AG09309 (cell line): ENCODE results near the gene CDHR2.

Source experiments
- DNase-seq: peaks from one replicate; pipeline ENCODE4 v3.0.0-alpha.2; 2010; ENCODE audit warnings: low read depth
- H3K4me3 ChIP-seq: 2 replicates; pipeline ENCODE4 v1.5.1; 2011; ENCODE audit warnings: mild to moderate bottlenecking, low read depth, low read length, moderate library complexity; ENCODE audit not compliant: control insufficient read depth
- TF ChIP-seq, protein P1 (sequence below): IDR thresholded peaks from 2 replicates; pipeline ENCODE4 v1.5.1; 2011; ENCODE audit warnings: mild to moderate bottlenecking, low read depth, low read length, inconsistent platforms; ENCODE audit not compliant: insufficient read depth, control insufficient read depth; ENCODE audit errors: missing control alignments

Gene CDHR2

DNA sequence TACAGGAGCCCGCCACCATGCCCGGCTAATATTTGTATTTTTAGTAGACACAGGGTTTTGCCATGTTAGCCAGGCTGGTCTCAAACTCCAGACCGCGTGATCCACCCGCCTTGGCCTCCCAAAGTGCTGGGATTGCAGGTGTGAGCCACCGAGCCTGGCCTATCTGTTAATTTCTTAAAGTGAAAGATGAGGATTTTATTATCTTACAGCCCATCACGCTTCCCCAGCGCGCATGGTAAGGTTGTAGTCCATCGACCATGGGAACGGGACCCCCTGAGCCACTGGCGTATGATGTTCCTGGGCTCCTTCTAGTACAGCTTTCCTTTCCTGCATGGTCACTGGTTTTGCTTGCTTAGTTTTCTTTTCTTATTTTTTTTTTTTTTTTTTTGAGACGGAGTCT lies 8.7 kb downstream of the CDHR2 start:
- no peak for DNase-seq
- H3K4me3 ChIP-seq: no peak overlapping the region
- TF ChIP-seq, protein P1, sequence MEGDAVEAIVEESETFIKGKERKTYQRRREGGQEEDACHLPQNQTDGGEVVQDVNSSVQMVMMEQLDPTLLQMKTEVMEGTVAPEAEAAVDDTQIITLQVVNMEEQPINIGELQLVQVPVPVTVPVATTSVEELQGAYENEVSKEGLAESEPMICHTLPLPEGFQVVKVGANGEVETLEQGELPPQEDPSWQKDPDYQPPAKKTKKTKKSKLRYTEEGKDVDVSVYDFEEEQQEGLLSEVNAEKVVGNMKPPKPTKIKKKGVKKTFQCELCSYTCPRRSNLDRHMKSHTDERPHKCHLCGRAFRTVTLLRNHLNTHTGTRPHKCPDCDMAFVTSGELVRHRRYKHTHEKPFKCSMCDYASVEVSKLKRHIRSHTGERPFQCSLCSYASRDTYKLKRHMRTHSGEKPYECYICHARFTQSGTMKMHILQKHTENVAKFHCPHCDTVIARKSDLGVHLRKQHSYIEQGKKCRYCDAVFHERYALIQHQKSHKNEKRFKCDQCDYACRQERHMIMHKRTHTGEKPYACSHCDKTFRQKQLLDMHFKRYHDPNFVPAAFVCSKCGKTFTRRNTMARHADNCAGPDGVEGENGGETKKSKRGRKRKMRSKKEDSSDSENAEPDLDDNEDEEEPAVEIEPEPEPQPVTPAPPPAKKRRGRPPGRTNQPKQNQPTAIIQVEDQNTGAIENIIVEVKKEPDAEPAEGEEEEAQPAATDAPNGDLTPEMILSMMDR: no peak

DNA sequence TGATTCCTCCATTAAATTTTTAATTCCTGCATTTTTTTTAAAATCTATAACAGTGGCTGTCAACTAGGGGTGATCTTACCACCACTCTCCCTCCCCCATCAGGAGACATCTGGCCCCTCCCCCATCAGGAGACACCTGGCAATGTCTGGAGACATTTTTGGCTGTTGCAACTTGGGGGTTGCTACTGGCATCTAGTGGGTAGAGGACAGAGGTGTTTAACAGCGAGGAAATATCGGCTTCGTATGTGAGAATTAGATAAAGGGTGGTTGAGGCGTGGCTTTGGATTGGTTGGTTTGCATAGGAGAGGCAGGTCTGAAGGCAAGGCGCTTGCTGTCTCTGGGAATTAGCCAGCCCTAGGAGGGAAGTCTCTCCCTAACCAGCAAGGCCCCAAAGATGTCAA lies 10.5 kb downstream of the CDHR2 start:
- no peak for DNase-seq
- H3K4me3 ChIP-seq: no peak overlapping the region
- TF ChIP-seq, protein P1: no peak

DNA sequence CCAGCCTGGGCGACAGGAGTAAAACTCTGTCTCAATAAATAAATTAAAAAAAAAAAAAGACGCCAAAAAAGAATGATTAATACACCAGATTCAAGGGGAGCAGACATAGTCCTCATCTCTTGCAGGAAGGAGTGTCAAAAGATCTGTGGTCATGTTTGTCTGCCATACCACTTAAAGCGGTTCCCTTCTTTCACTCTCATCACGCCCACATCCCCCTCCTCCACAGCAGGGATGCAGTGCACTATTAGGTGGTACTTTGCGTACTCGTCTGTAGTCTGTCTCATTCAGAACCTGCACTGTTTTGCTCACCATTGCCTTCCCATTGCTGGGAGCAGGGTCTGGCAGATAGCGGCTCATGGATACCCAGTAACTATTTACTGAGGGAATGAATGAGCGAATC lies 11.2 kb downstream of the CDHR2 start:
- no peak for DNase-seq
- TF ChIP-seq, protein P1: no peak
- H3K4me3 ChIP-seq: no peak overlapping the region

DNA sequence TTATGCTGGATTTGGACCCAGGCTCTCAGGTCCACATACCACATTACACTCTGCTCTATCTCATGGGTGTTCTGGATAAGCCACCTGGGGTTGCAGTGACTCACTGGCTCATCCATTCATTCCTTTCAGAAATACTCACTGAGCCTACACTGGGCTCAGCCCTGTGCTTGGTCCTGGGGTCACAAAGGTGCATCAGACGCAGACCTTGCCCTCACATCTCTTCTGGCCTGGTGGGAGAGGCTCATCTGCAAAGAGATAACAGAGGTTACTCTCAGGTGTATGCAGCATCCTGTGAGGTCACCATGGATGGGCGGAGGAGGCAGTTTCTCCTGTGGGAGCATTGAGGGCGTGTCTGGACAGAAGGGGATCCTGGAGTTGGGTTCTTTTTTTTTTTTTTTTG lies 12.1 kb downstream of the CDHR2 start:
- TF ChIP-seq, protein P1: no peak
- H3K4me3 ChIP-seq: no peak overlapping the region
- DNase-seq: no peak

DNA sequence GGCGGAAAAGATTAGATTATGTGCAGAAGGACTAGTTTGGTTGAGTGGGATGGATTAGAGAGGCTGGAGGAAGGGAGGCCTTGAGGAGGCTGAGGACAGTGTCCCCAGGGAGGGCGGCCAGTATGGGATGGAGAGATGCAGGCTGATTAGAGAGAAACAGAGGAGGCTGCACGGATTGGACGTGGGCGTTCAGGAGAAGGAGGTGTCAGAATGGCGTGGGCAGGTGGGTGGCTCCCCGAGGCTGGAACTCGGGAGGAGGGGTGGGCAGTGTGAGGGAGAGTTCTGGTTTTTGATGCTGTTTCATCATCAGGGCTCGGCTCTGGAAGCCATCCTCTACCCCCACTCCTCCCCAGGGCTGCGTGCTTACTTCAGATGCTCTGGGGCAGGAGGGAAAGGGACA lies 13.0 kb downstream of the CDHR2 start:
- no peak for DNase-seq
- no peak overlapping the region for H3K4me3 ChIP-seq
- TF ChIP-seq, protein P1: no peak

DNA sequence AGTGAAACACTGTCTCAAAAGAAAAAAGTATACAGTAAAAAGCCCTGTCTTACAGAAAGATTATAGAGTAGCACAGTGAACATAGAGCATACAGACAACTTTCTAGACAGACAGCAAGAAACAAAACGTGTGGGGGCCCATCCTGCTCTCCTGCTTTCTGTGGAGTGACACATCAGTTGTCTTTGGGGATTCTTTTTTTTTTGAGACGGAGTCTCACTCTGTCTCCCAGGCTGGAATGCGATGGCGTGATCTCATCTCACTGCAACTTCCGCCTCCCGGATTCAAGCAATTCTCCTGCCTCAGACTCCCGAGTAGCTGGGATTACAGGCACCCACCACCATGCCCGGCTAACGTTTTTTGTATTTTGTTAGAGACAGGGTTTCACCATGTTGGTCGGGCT lies 14.9 kb downstream of the CDHR2 start:
- TF ChIP-seq, protein P1: no peak
- no peak for DNase-seq
- no peak overlapping the region for H3K4me3 ChIP-seq

DNA sequence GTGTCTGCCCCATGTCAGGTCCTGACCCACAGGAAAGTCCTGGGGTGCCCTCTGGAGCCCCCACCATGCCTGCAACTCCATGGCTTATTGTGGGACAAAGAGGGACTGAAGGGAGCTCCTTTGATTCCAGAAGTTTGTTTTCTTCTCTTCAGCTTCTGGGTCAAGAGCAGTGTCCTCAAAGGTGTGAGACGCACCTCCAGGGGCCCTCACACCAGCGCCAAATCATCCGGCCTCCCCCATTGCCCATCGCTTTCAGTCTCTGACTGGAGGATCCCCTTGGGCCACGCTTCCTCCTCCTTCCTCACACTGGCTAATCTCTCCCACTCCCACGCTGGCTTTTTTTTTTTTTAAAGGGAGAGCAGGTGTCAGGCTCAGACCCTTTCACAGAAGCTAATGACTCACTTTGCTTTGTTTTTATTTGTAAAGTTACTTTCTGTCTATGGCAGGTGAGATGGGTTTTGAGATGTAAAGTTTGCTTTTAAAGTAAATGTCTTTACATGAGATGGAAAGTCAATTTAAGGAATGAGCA lies 16.7 kb downstream of the CDHR2 start:
- TF ChIP-seq, protein P1: no peak
- DNase-seq: no peak
- no peak overlapping the region for H3K4me3 ChIP-seq
